Measurements from ENCODE around the gene CUX1.
"Not testable (repeated sequence)": the region's sequence is repeated elsewhere in the genome, so short reads cannot be mapped to it uniquely, and the experiment has no call there.

The CUX1 gene

DNA sequence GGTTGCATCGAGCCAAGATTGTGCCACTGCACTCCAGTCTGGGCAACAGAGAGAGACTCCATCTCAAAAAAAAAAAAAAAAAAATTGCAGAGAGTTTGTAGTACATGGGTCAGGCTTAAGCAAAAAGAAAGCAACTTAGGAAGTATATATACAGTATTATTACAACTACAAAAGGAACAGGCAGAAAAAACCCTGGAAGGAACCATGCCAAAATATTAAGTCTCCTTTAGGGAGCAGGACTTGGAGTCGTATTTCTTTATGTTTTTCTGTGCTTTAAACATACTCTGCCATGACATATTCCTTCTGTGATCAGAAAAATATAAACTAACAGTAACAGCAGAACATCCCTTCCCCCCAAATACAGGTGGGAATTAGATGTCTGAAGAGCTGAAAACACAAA lies 144.4 kb downstream of the CUX1 start:
- DNase-seq: no peak

DNA sequence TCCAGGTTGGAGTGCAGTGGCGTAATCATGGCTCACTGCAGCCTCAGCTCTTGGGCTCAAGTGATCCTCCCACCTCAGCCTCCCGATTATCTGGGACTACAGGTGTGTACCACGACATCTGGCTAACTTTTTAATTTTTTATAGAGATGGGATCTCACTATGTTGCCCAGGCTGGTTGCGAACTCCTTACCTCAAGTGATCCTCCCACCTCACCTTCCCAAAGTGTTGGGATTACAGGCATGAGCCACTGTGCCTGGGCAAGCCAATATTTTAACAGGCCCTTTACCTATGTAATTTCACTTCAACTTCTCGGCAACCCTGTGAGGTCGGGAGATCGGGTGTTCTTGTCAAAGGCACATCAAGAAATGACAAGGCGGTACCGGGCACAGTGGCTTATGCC lies 146.3 kb downstream of the CUX1 start:
- no peak for DNase-seq

DNA sequence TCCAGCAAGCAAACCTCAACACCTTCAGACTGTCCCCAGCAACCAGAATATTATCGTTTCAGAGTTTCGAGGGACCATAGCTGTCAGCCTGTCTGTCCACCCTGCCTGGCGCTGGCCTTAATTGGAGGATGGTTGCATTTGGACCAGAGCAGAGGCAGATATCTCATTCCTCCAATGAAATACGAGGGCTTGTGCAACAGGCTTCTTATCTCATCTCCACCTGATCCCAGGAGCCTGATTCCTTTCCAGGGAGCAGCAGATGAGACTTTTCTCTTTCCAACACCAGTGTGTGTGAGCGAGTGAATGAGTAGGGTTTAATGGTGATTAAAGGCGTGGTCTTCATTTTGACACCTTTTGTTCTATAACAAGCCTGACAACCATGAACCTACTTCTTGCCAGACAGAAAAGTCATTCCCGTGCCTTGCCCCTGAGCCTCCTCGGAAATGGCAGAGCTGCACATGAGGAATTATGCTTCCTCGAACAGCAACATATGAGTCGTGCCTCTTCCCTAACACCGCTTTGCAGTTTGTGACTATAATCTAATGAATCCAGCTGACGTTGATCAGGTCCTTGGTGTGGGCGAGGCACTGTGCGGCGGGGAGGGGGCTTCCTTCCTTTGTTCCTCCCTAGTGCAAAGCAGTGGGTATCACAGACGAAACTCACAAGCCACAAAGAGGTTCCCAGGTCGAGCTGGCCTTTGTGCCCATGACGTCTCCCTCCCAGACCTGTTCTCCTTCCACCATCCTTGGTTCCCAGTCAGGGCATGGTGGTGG lies 147.4 kb downstream of the CUX1 start:
- DNase-seq: no peak

DNA sequence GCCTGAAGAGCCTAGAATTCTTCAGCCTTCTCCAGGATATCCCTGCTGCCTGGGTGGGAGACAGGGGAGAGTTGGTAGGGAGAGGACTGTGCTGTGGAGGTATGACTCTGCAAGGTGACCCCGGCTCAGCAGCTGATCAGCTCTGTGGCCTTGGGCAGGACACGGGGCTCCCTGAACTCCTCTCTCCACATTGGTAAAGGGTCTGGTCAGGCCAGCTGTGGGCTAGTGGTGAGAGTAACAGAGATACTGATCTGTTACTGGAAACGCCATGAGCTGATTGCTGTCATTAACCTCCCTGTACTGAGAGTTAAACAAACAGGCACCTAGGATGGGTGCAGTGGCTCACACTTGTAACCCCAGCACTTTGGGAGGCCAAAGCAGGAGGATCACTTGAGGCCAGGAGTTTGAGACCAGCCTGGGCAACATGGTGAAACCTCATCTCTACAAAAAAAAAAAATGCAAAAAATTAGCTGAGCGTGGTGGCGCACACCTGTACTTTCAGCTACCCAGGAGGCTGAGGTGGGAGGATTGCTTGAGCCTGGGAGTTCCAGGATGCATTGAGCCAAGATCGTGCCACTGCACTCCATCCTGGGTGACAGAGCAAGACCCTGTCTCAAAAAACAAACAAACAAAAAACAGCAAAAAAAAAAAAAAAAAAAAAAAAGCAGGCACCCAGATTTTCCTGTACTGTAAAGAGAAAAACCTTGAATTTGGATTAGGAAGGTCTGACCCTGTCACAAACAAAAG lies 151.5 kb downstream of the CUX1 start:
- DNase-seq: no peak

- DNase-seq: no peak
Observed at GRCh38 chr7:101969997-101970585, 152.7 kb downstream of the CUX1 start.

DNA sequence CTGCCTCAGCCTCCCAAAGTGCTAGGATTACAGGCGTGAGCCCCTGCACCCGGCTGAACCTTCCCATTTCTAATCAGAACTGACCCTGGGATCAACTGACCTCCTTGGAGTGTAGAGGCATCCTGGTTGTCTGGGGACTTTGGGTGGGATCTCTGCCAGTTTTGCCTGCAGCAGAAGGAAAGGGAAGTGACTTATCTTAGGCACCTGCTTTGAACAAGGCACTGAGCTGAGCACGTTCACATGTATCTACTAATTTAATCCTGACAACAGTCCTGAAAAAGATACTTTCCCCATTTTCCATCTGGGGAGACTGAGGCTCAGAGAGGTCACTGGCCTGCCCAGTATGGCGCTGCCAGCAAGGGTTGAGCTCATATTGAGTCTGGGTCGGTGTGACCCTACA lies 153.4 kb downstream of the CUX1 start:
- DNase-seq: no peak

DNA sequence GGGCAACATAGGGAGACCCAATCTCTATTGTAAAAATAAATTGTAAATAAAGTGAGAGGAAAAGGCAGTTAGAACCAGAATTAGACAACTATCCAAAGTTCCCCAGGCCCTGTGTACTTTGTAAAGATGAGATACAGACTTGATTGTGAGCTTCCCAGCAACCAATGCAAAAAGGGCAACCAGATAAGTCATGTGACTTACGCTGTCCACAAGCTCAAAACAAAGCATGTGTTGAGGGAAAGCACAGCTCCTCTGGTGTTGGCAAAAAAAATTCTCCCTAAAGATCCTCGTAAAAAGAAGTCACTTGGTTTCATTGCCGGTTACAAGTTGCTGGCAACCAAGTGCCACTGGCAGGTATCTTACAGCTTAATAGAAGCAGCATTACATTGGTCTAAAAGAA lies 154.0 kb downstream of the CUX1 start:
- DNase-seq: no peak

GRCh38 chr7:101972627-101973026 lies 155.2 kb downstream of the CUX1 start:
- DNase-seq: no peak

DNA sequence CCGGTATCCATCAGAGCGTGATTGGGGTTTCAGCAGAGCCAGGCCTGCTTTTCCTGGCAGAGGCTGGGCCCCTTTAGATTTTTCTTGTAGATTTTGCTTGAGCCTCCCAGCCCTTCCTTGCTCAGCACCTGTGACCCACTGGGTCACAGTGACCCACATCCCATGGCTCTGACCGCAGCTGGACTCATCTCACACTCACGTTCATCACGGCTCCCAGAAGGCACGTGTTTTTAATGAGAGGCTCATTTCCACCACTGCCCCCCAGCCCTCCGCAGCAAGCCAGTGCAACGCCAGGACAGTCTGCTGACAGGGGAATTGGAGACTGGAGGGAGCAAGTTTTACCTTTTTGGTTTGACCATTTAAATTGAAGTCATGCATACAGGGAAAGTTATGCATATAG lies 155.7 kb downstream of the CUX1 start:
- no peak for DNase-seq

DNA sequence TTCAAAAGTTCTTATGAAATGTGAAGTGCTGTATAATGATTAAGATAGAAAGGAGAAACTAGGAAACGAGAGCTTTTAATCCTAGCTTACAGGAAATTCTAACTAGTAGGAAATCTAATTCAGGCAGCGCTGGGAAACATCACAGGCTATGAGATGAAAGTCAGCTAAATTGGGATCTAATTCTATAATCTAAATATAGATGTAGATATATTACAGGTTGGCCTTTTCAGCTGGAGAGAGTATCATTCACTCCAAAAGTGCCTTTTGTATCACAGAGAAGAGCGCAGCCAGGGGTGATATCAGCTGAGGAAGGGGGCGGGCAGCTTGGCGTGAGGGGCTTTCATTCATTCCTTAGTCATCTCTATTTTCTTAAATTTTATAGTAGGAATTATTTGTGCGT lies 157.0 kb downstream of the CUX1 start:
- no peak for DNase-seq

DNA sequence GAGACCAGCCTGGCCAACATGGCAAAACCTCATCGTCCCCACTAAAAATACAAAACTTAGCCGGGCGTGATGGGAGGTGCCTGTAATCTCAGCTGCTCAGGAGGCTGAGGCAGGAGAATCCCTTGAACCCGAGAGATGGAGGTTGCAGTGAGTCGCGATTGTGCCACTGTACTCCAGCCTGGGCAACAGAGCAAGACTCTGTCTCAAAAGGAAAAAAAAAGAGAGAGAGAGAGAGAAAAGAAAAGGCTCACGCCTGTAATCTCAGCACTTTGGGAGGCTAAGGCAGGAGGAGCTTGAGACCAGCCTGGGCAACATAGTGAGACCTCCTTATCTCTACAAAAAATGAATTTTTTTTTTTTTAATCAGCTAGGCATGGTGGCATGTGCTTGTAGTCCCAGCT lies 157.6 kb downstream of the CUX1 start:
- DNase-seq: no peak

GRCh38 chr7:101976411-101976810 lies 159.0 kb downstream of the CUX1 start:
- no peak for DNase-seq

GRCh38 chr7:101977249-101977648 lies 159.8 kb downstream of the CUX1 start:
- DNase-seq: no peak

GRCh38 chr7:101978683-101979082 lies 161.3 kb downstream of the CUX1 start:
- DNase-seq: no peak

DNA sequence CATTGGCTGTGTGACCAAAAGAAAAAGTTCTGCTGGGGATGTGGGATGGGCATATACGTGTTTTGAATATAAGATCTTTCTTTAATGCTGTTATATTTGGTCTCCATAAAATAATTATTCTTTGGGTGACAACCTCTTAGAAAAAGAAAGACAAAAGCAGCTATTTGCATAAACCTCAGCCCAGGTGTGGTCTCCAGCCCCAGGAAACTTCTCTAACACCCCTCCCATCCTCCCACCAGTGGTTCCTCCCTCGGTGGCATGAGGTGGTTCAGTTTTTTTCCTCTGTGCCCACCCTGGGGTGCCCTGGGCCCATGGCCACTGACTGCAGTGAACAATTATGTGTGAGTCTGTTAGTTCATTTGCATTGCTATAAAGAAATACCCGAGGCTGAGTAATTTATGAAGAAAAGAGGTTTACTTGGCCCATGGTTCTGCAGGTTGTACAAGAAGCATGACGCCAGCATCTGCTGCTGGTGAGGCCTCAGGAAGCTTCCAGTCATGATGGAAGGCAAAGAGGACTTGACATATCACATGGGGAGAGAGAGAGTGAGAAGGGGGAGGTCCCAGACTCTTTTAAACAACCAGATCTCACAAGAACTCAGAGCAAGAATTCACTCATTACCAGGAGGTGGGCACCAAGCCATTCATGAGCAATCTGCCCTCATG lies 165.9 kb downstream of the CUX1 start:
- DNase-seq: no peak

- no peak for DNase-seq
Observed at GRCh38 chr7:101984133-101984879, 166.9 kb downstream of the CUX1 start.

DNA sequence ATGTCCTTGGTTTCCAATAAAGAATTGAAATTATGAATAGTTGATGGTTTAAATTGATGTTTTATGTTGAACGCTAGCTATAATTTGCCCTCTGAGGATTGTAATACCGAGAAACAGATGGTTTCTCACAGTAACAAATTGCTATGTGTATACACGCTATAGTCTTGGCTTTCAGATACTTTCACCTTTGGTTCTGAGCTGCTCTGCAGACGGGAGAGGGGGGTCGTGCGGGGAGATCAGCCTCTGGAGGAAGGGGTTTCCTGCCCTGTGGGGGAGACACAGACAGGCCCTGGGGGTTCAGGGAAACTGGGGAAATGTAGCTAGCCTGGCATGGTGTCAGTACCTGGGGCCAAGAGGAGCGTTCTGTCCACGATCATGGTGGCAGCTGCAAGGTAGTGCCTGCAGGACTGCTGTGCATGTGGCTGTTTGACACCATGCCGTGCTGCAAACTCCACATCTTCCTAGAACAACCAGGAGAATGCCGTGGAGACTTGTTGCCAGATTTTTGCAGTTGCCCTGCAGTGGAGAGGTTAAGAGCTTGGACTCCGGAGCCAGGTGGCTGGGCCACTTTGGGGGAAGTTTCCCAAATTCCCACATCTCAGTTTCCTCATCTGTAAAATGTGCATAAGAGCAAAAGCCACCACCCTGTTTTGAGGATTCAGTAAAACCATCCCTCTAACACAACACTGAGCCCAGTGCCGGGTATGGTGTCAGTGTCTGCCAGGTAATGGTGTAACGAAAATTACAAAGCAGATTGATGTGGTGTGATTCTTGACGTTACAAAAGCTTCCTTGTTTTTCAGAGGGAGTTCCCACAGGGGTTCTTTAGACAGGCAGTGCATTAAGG lies 167.9 kb downstream of the CUX1 start:
- DNase-seq: no peak

DNA sequence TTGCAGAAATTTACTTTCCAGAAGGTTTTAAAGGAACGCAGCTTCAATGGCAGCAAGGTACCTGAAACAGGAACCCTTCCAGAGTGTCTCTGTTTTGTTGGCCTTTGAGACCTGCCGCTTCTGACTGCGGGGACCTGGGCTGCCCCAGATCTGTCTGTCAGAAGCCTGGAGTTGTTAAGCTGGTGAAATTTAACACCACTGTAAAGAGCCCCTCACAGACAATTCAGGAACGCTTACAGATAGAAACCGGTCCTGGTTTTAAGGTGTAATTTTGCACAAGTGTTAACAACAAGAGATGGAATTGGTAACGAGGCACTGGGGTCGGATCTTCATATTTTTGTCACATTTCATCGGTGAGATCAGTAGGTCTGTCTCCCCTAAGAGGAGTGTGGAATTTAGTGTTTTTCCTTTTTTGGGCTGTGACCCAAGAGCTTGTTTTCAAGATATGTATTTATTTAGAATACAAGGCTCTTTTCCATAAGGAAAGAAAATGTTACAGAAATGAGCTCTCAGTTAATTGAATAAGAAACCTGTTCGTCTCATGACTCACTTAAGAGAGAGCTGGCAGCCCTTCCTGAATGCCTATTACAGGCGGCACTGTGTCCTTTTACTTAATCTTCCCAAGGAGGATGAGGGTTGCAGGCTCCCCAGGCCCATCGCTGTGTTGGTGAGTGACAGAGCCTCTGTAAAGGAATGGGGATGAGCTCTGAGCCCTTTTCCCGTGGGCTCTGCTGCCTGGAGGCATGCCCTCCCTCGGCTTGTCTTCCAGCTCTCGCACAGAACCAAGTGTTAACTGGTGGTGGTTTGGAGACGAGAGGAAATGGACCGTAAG lies 168.7 kb downstream of the CUX1 start:
- no peak for DNase-seq

DNA sequence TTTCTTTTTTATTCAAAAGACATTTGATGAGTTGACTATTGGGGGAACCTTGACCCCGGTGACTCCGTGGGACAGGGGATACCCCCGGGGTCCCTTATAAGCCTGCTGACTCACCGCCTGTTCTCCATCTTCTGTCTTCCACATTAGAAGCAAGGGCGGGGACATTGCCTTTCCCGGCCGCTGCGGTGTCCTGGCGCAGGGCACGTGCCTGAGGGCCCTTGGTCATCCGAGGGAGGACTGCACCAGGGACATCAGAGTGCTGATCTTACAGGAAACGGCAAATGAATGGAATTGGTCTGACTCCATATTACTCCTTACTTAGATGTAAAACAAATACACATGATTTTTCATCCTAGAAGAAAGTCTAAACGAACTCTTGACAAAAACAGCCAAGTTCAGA lies 170.1 kb downstream of the CUX1 start:
- DNase-seq: no peak

DNA sequence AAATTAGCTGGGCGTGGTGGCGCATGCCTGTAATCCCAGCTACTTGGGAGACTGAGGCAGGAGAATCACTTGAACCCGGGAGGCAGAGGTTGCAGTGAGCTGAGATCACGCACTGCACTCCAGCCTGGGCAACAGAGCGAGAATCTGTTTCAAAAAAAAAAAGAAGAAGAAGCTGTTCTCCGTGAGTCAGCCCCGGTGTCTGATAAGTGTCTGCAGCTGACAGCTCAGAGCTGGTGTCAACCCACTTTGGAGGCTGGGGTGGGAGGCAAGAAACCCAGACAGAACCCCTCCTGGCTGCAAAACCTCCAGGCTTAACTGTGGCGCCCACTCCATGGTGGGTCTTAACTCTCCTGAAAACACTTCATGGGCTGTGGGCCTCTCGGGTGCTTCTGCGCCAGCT lies 170.6 kb downstream of the CUX1 start:
- DNase-seq: not testable (repeated sequence)

GRCh38 chr7:101988513-101988912 lies 171.1 kb downstream of the CUX1 start:
- DNase-seq: no peak

All from NCI-H446 (cell line).